ENCODE measurements around the gene IMMT.

GRCh38 chr2:86123328-86123925, 71.8 kb downstream of the IMMT start:
- TF ChIP-seq CTCF (IDR thresholded peaks at IDR 0.05; ENCODE audit: poor library complexity, severe bottlenecking) (no peak), REST (IDR thresholded peaks at IDR 0.05; ENCODE audit: borderline replicate concordance) (no peak), TAF1 (IDR thresholded peaks at IDR 0.05; ENCODE audit: low read depth) (no peak), POLR2AphosphoS5 (IDR thresholded peaks at IDR 0.05) (no peak), EP300 (conservative IDR thresholded peaks at IDR 0.05; ENCODE audit: poor library complexity, severe bottlenecking) (no peak), RAD21 (conservative IDR thresholded peaks at IDR 0.05) (no peak), SMC3 (conservative IDR thresholded peaks at IDR 0.05; ENCODE audit: poor library complexity) (no peak), EZH2 (IDR thresholded peaks at IDR 0.05; ENCODE audit: borderline replicate concordance, insufficient read depth, low read length, poor library complexity, severe bottlenecking) (no peak)

Data from neural cell (in vitro differentiated cells).